Measurements from ENCODE around the gene COG6. TPM values are rescaled to one million over a fixed set of nuclear protein-coding genes. Genes with fewer than 3 reads are reported as not detected.

COG6 gene
- total and polyA plus RNA-seq, 2 of the 4 experiments (the other 2 are of a cell fraction) = 22.8 to 37.5 TPM

DNA sequence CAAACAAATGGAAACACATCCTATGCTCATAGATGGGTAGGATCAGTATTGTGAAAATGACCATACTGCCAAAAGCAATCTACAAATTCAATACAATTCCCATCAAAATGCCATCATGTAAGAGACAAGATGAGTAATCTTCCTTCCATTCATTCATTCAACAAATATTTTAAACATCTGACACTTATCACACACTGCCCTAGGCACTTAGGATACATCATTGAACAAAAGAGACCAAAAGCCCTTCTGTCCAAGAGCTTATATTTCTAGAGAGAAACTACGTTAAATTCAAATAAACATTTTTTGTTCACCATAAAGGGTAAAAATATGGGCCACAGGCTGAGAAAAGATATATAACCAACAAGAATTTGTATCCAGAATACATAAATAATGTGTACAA is 32.0 kb upstream of the COG6 start:
- Histone ChIP-seq H2BK20ac (ENCODE audit: low read depth, low read length) (no peak overlapping the region), H2BK5ac (ENCODE audit: low read depth, low read length, poor library complexity, severe bottlenecking) (no peak overlapping the region), H3K79me1 (ENCODE audit: low read depth in 1 of 2, low read length in 2 of 2) (no peaks in the 10 kb centered on the region), H3K4me1 (ENCODE audit: control insufficient read depth, insufficient read depth, low read length) (no peaks in the 10 kb centered on the region), H2BK15ac (ENCODE audit: low read depth, low read length) (no peak overlapping the region), H3K9me1 (ENCODE audit: insufficient read depth, low read length) (no peaks in the 10 kb centered on the region), H3K4me3 (ENCODE audit: insufficient read depth, low read depth, low read length) (no peak overlapping the region), H4K5ac (ENCODE audit: low read depth, low read length) (no peak overlapping the region), H4K20me1 (ENCODE audit: insufficient read depth, low read length) (no peaks in the 10 kb centered on the region), H3K9me3 (ENCODE audit: control insufficient read depth, insufficient read depth, low read length) (no peaks in the 10 kb centered on the region), H4K8ac (ENCODE audit: low read depth in 2 of 2, low read length in 2 of 2) (no peak overlapping the region), H3K4ac (ENCODE audit: low read depth, low read length) (no peak overlapping the region), H2AK5ac (ENCODE audit: low read depth, low read length) (no peak overlapping the region), H2AK9ac (replicated peaks; ENCODE audit: low read depth, low read length, poor library complexity) (no peak overlapping the region), H4K91ac (ENCODE audit: insufficient read depth, low read depth, low read length) (no peak overlapping the region), H3K9ac (ENCODE audit: low read depth, low read length) (no peak overlapping the region), H3K23ac (ENCODE audit: low read depth, low read length) (no peak overlapping the region), H2BK120ac (ENCODE audit: low read depth, low read length) (no peak overlapping the region), H3K4me2 (ENCODE audit: low read depth, low read length) (no peak overlapping the region), H3K18ac (ENCODE audit: low read depth, low read length) (no peak overlapping the region), H3K27me3 (ENCODE audit: control insufficient read depth, insufficient read depth, low read length) (no peaks in the 10 kb centered on the region), H3K27ac (ENCODE audit: insufficient read depth, low read length) (no peak overlapping the region), H3K56ac (ENCODE audit: extremely low read depth, insufficient read depth, low read length) (no peak overlapping the region), H3K36me3 (ENCODE audit: control insufficient read depth, insufficient read depth, low read length) (no peaks in the 10 kb centered on the region), H2AFZ (replicated peaks; ENCODE audit: low read length, poor library complexity) (no peak overlapping the region), H3K14ac (replicated peaks; ENCODE audit: low read depth, low read length) (no peak overlapping the region)
- no TSS peak for BruUV-seq (replicated peaks)
- dilution Hi-C loops (cut with HindIII; ENCODE audit: low sequenced_read_pairs, unreplicated experiment) = no loop called here
- in situ Hi-C loops (cut with MboI; ENCODE audit: low sequenced_read_pairs) = no loop called here
- CTCF ChIA-PET = no interaction called here
- intact Hi-C loops (cut with micrococcal nuclease) = no loop called here
- no peak for ATAC-seq (ENCODE audit: low read depth)
- DNase-seq = no peak
- POLR2A ChIA-PET (ENCODE audit: unreplicated experiment) = no interaction called here
- no CpG with 5 or more reads among the region's 1 CpG for WGBS, 2 experiments (ENCODE audit: extremely low coverage in 2 of 2, insufficient read length in 1 of 2)
- TF ChIP-seq POLR2A (IDR thresholded peaks at IDR 0.05; ENCODE audit: low read depth, low read length) (no peak), NFE2L2 (IDR thresholded peaks at IDR 0.05; ENCODE audit: low read depth, low read length) (no peak), CHD1 (IDR thresholded peaks at IDR 0.05; ENCODE audit: low read depth, low read length) (no peak), USF2 (IDR thresholded peaks at IDR 0.05; ENCODE audit: low read depth, low read length) (no peak), MAFK (IDR thresholded peaks at IDR 0.05; ENCODE audit: low read depth, low read length) (no peak), SMC3 (IDR thresholded peaks at IDR 0.05; ENCODE audit: low read depth, low read length) (no peak), BHLHE40 (IDR thresholded peaks at IDR 0.05; ENCODE audit: low read depth, low read length) (no peak), FOS (IDR thresholded peaks at IDR 0.05; ENCODE audit: low read depth, low read length) (no peak)

Measured in IMR-90 (cell line).